K562 (cell line): ENCODE measurements around the gene LRRC30.

ENCODE experiments used
- RCOR1 ChIP-seq, 2 experiments: IDR thresholded peaks; 2 replicates each; pipeline ENCODE4 v1.6.1; 2012; ENCODE audit warnings: low read depth in 2 of 2, low read length in 2 of 2, borderline replicate concordance in 1 of 2, improper control_type of control experiment in 1 of 2
- SPI1 ChIP-seq: IDR thresholded peaks from 2 replicates; pipeline ENCODE4 v1.6.1; 2011; ENCODE audit warnings: low read depth, low read length, control low read depth, borderline replicate concordance

DNA sequence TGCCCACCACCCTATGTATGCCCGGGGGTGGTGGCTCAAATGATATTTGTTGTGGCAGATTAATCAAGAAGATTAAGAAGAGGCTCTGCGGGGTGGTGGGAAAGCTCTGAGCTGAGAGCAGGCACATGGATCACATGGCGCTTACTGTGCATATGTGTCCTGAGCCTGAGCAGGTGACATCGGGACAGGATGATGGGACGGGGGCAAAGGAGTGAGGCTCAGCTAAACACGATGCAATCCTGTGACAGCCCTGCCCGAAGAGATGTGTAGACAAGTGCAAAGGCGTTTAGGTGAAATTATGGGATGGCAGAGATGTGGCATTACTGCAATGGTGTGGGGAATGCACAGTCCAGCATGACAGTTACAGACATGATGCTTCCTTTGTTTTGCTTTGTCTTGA is 6.0 kb downstream of the LRRC30 start:
- no peak for TF ChIP-seq RCOR1 (IDR thresholded peaks at IDR 0.05; ENCODE audit: borderline replicate concordance in 1 of 2, low read depth in 2 of 2, low read length in 2 of 2)
- TF ChIP-seq SPI1, result no peak
